SJSA1 (cell line): Measurements from ENCODE around the gene NTRK1. TPM values are rescaled to one million over a fixed set of nuclear protein-coding genes. Genes with fewer than 3 reads are reported as not detected.

Experiments used
- DNase-seq, 2 experiments: peaks; one replicate each; pipeline ENCODE4 v3.0.0-alpha.2; 2015 to 2020; ENCODE audit warnings: low spot score in 2 of 2, low read depth in 1 of 2
- H3K27ac ChIP-seq: fragments of 250-450 bp; sonication (Bioruptor Pico); 2 replicates; pipeline ENCODE4 v1.5.1; 2020; ENCODE audit warnings: mild to moderate bottlenecking, moderate library complexity
- H3K27me3 ChIP-seq: fragments of 250-450 bp; sonication (Bioruptor Pico); replicated peaks from 2 replicates; pipeline ENCODE4 v1.5.1; 2020; ENCODE audit warnings: mild to moderate bottlenecking, moderate library complexity
- H3K36me3 ChIP-seq: fragments of 250-450 bp; sonication (Bioruptor Pico); 2 replicates; pipeline ENCODE4 v1.5.1; 2020; ENCODE audit warnings: mild to moderate bottlenecking
- H3K4me1 ChIP-seq: fragments of 250-450 bp; sonication (Bioruptor Pico); replicated peaks from 2 replicates; pipeline ENCODE4 v1.6.1; 2021; ENCODE audit warnings: mild to moderate bottlenecking
- H3K4me3 ChIP-seq: fragments of 250-450 bp; sonication (Bioruptor Pico); 2 replicates; pipeline ENCODE4 v1.5.1; 2020; ENCODE audit warnings: mild to moderate bottlenecking
- H3K9me3 ChIP-seq: fragments of 250-450 bp; sonication (Bioruptor Pico); replicated peaks from 2 replicates; pipeline ENCODE4 v1.5.1; 2020; ENCODE audit warnings: mild to moderate bottlenecking
- total RNA-seq: library from RNA; depleted of rRNA; stranded (reverse); fragments of >200 nt; shearing (Covaris generic); gene quantifications from 2 replicates; pipeline ENCODE4 v1.2.3, GENCODE V29; 2014

NTRK1 gene
- total RNA-seq, 1 experiment from 2014 or later: not detected

GRCh38 chr1:156844102-156844501 is 16.6 kb upstream of the NTRK1 start:
- H3K36me3 ChIP-seq: no peaks in the 10 kb centered on the region
- H3K27me3 ChIP-seq: peaks cover 5% of the 10 kb centered on the region; the same call in 1 of the 2 replicates
- H3K9me3 ChIP-seq: no peaks in the 10 kb centered on the region
- no peak overlapping the region for H3K27ac ChIP-seq
- no peak for DNase-seq
- H3K4me3 ChIP-seq: no peak overlapping the region
- H3K4me1 ChIP-seq: no peaks in the 10 kb centered on the region

- peaks cover 5% of the 10 kb centered on the region; the same call in 1 of the 2 replicates for H3K27me3 ChIP-seq
- no peak overlapping the region for H3K4me3 ChIP-seq
- no peaks in the 10 kb centered on the region for H3K4me1 ChIP-seq
- H3K36me3 ChIP-seq: no peaks in the 10 kb centered on the region
- no peak overlapping the region for H3K27ac ChIP-seq
- no peak for DNase-seq
- H3K9me3 ChIP-seq: no peaks in the 10 kb centered on the region
These were observed 16.0 kb upstream of the NTRK1 start for GRCh38 chr1:156844638-156845037.

- H3K36me3 ChIP-seq: no peaks in the 10 kb centered on the region
- no peak overlapping the region for H3K4me3 ChIP-seq
- H3K9me3 ChIP-seq: no peaks in the 10 kb centered on the region
- no peaks in the 10 kb centered on the region for H3K4me1 ChIP-seq
- H3K27me3 ChIP-seq: peaks cover 5% of the 10 kb centered on the region
- no peak overlapping the region for H3K27ac ChIP-seq
- no peak for DNase-seq
These were observed 15.4 kb upstream of the NTRK1 start for GRCh38 chr1:156845055-156845952.

GRCh38 chr1:156845953-156846545 is 14.6 kb upstream of the NTRK1 start:
- DNase-seq: no peak
- Histone ChIP-seq H3K36me3 (no peaks in the 10 kb centered on the region), H3K4me1 (no peaks in the 10 kb centered on the region), H3K4me3 (no peak overlapping the region), H3K27ac (no peak overlapping the region), H3K27me3 (peaks cover 5% of the 10 kb centered on the region), H3K9me3 (no peaks in the 10 kb centered on the region)

- no peaks in the 10 kb centered on the region for H3K4me1 ChIP-seq
- peaks cover 5% of the 10 kb centered on the region for H3K27me3 ChIP-seq
- H3K27ac ChIP-seq: no peak overlapping the region
- no peak for DNase-seq
- H3K4me3 ChIP-seq: no peak overlapping the region
- H3K9me3 ChIP-seq: no peaks in the 10 kb centered on the region
- no peaks in the 10 kb centered on the region for H3K36me3 ChIP-seq
These were observed 14.0 kb upstream of the NTRK1 start for GRCh38 chr1:156846643-156847042.

- no peak for DNase-seq
- Histone ChIP-seq H3K9me3 (no peaks in the 10 kb centered on the region), H3K27me3 (peaks cover 5% of the 10 kb centered on the region), H3K27ac (no peak overlapping the region), H3K4me1 (no peaks in the 10 kb centered on the region), H3K4me3 (no peak overlapping the region), H3K36me3 (no peaks in the 10 kb centered on the region)
These were observed 12.8 kb upstream of the NTRK1 start for GRCh38 chr1:156847591-156848460.

- H3K4me3 ChIP-seq: no peak overlapping the region
- no peaks in the 10 kb centered on the region for H3K36me3 ChIP-seq
- DNase-seq: no peak
- no peaks in the 10 kb centered on the region for H3K4me1 ChIP-seq
- H3K9me3 ChIP-seq: no peaks in the 10 kb centered on the region
- no peak overlapping the region for H3K27ac ChIP-seq
- H3K27me3 ChIP-seq: peaks cover 5% of the 10 kb centered on the region
These were observed 12.1 kb upstream of the NTRK1 start for GRCh38 chr1:156848461-156849150.

- H3K27ac ChIP-seq: no peak overlapping the region
- H3K36me3 ChIP-seq: no peaks in the 10 kb centered on the region
- peaks cover 9% of the 10 kb centered on the region for H3K27me3 ChIP-seq
- H3K4me3 ChIP-seq: no peak overlapping the region
- no peaks in the 10 kb centered on the region for H3K4me1 ChIP-seq
- DNase-seq: no peak
- no peaks in the 10 kb centered on the region for H3K9me3 ChIP-seq
These were observed 11.5 kb upstream of the NTRK1 start for GRCh38 chr1:156849151-156849496.

- DNase-seq: no peak
- Histone ChIP-seq H3K4me1 (no peaks in the 10 kb centered on the region), H3K27ac (no peak overlapping the region), H3K9me3 (no peaks in the 10 kb centered on the region), H3K4me3 (no peak overlapping the region), H3K27me3 (peaks cover 25% of the 10 kb centered on the region), H3K36me3 (no peaks in the 10 kb centered on the region)
These were observed 8.8 kb upstream of the NTRK1 start for GRCh38 chr1:156851779-156852417.

- DNase-seq: no peak
- Histone ChIP-seq H3K4me3 (no peak overlapping the region), H3K27me3 (peaks cover 30% of the 10 kb centered on the region)
These were observed 8.2 kb upstream of the NTRK1 start for GRCh38 chr1:156852418-156852874.

GRCh38 chr1:156853761-156854160 is 6.9 kb upstream of the NTRK1 start:
- no peak for DNase-seq
- Histone ChIP-seq H3K4me1 (no peaks in the 10 kb centered on the region), H3K27ac (no peak overlapping the region), H3K36me3 (no peaks in the 10 kb centered on the region), H3K27me3 (peaks cover 39% of the 10 kb centered on the region), H3K4me3 (no peak overlapping the region), H3K9me3 (0 out of 2 replicates have a peak, but pooled peaks cover 2% of the 10 kb centered on the region)

More at GRCh38 chr1:156852418-156852874, 8.2 kb upstream of the NTRK1 start:
- Histone ChIP-seq H3K36me3 (no peaks in the 10 kb centered on the region), H3K9me3 (no peaks in the 10 kb centered on the region), H3K27ac (no peak overlapping the region), H3K4me1 (no peaks in the 10 kb centered on the region)

GRCh38 chr1:156854634-156855033 is 6.0 kb upstream of the NTRK1 start:
- Histone ChIP-seq H3K4me1 (peaks cover 5% of the 10 kb centered on the region), H3K4me3 (no peak overlapping the region), H3K9me3 (0 out of 2 replicates have a peak, but pooled peaks cover 2% of the 10 kb centered on the region), H3K36me3 (no peaks in the 10 kb centered on the region), H3K27ac (no peak overlapping the region), H3K27me3 (peaks cover 47% of the 10 kb centered on the region)
- no peak for DNase-seq
